AML-193 (cell line): ENCODE results near the gene ZMIZ1.

Experiments used
- DNase-seq, 2 experiments: peaks; one replicate each; lab custom pipeline; 2025; lab: John Stamatoyannopoulos, UW

The ZMIZ1 gene

GRCh38 chr10:79150444-79150754 is 81.6 kb downstream of the ZMIZ1 start:
- no peak for DNase-seq

- DNase-seq: no peak
Measured at GRCh38 chr10:79152423-79152817, 83.7 kb downstream of the ZMIZ1 start.

GRCh38 chr10:79153745-79154144 is 85.0 kb downstream of the ZMIZ1 start:
- no peak for DNase-seq

- DNase-seq: no peak
Measured at GRCh38 chr10:79155301-79156081, 86.7 kb downstream of the ZMIZ1 start.

- no peak for DNase-seq
Measured at GRCh38 chr10:79156334-79157274, 87.8 kb downstream of the ZMIZ1 start.

GRCh38 chr10:79158004-79158340 is 89.2 kb downstream of the ZMIZ1 start:
- no peak for DNase-seq

- no peak for DNase-seq
Measured at GRCh38 chr10:79158402-79159097, 89.8 kb downstream of the ZMIZ1 start.

- DNase-seq: no peak
Measured at GRCh38 chr10:79159141-79159651, 90.4 kb downstream of the ZMIZ1 start.

GRCh38 chr10:79159785-79160184 is 91.0 kb downstream of the ZMIZ1 start:
- DNase-seq: no peak

- DNase-seq: no peak
Measured at GRCh38 chr10:79160191-79160590, 91.4 kb downstream of the ZMIZ1 start.

GRCh38 chr10:79161557-79161956 is 92.8 kb downstream of the ZMIZ1 start:
- DNase-seq: no peak

GRCh38 chr10:79162022-79162421 is 93.3 kb downstream of the ZMIZ1 start:
- no peak for DNase-seq

- no peak for DNase-seq
Measured at GRCh38 chr10:79162861-79163665, 94.3 kb downstream of the ZMIZ1 start.

GRCh38 chr10:79163666-79163975 is 94.9 kb downstream of the ZMIZ1 start:
- no peak for DNase-seq

GRCh38 chr10:79164075-79164474 is 95.3 kb downstream of the ZMIZ1 start:
- no peak for DNase-seq

GRCh38 chr10:79165070-79165778 is 96.5 kb downstream of the ZMIZ1 start:
- DNase-seq: no peak

- no peak for DNase-seq
Measured at GRCh38 chr10:79166312-79166721, 97.6 kb downstream of the ZMIZ1 start.

- no peak for DNase-seq
Measured at GRCh38 chr10:79166741-79167140, 98.0 kb downstream of the ZMIZ1 start.

- no peak for DNase-seq
Measured at GRCh38 chr10:79167537-79167936, 98.8 kb downstream of the ZMIZ1 start.

GRCh38 chr10:79168210-79168609 is 99.4 kb downstream of the ZMIZ1 start:
- no peak for DNase-seq

GRCh38 chr10:79170226-79170752 is 101.5 kb downstream of the ZMIZ1 start:
- no peak for DNase-seq
